Mesothelial cell of epicardium (in vitro differentiated cells): ENCODE measurements around the gene AXIN1. TPM values are rescaled to one million over a fixed set of nuclear protein-coding genes. Genes with fewer than 3 reads are reported as not detected.

ENCODE experiments used
- DNase-seq, 2 experiments: peaks; one replicate each; pipeline ENCODE4 v3.0.0; 2021; ENCODE audit warnings: low spot score in 2 of 2; ENCODE audit not compliant: unreplicated experiment in 2 of 2
- H3K27ac Mint-ChIP-seq: 2 replicates; pipeline ENCODE4 v1.8.0; 2021; ENCODE audit warnings: mixed read lengths
- H3K27me3 Mint-ChIP-seq: 2 replicates; pipeline ENCODE4 v1.8.0; 2021; ENCODE audit warnings: low read depth, mixed read lengths
- H3K36me3 Mint-ChIP-seq: 2 replicates; pipeline ENCODE4 v1.8.0; 2021; ENCODE audit warnings: mixed read lengths
- H3K4me1 Mint-ChIP-seq: 2 replicates; pipeline ENCODE4 v1.8.0; 2021; ENCODE audit warnings: mixed read lengths
- H3K4me3 Mint-ChIP-seq: 2 replicates; pipeline ENCODE4 v1.8.0; 2021; ENCODE audit warnings: mild to moderate bottlenecking, moderate library complexity, mixed read lengths
- H3K9me3 Mint-ChIP-seq: 2 replicates; pipeline ENCODE4 v1.8.0; 2021; ENCODE audit warnings: mixed read lengths
- CTCF ChIP-seq: fragments of 200-600 bp; sonication (generic); IDR thresholded peaks from one replicate; pipeline ENCODE4 v1.5.0; 2021; ENCODE audit warnings: antibody characterized with exemption; ENCODE audit not compliant: unreplicated experiment
- total RNA-seq: library from RNA; stranded (reverse); gene quantifications from 3 replicates; pipeline ENCODE4 v1.2.1, GENCODE V29; 2021

The AXIN1 gene
- total RNA-seq, 1 donor from 2014 or later = 33.2 TPM

GRCh38 chr16:360698-361336 lies 8.3 kb upstream of the AXIN1 start:
- Mint-ChIP-seq H3K27ac (no peak overlapping the region), H3K36me3 (no peaks in the 10 kb centered on the region), H3K9me3 (no peaks in the 10 kb centered on the region), H3K4me1 (peaks cover 4% of the 10 kb centered on the region), H3K27me3 (peaks cover 2% of the 10 kb centered on the region), H3K4me3 (no peak overlapping the region)
- DNase-seq = no peak
- TF ChIP-seq CTCF = no peak

DNA sequence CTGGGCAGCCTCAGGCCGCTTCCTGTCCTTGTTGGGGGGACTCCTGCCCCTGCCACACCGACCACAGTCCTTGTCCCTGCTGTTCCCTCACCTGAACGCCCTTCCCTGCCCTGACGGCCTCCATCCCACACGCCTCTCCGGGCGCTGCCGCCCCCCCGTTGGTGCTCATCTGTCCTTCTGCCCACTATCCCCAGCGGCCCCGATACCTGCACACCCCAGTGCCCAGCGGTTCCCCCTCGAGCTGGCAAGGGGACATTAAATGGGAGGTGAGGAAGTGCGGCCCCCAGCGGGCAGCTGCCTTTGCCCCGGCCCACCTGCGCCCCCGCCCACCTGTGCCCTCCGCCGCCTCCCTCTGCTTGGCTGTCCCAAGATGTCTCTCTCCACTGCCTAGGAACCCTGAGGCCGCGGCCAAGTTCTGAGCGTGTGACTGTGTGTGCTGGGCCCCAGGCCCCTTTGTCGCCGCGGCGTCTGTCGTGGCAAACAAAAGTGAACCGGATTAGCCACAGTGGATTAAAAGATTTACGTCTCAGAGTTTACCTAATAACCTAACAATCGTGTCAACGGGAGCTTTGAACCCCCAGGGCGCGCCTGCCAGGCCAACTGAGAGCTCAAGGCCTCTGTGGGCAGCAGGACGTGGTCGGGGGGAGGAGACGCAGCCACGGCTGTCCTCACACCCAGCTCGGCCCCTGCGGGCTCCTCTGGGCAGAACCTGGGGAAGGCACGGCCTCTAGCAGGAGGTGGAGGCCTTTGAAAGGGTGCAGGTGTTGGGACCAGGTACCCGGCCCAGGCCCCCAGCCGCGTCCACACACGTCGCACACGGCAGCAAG lies 7.6 kb upstream of the AXIN1 start:
- no peak overlapping the region for H3K27ac Mint-ChIP-seq

DNA sequence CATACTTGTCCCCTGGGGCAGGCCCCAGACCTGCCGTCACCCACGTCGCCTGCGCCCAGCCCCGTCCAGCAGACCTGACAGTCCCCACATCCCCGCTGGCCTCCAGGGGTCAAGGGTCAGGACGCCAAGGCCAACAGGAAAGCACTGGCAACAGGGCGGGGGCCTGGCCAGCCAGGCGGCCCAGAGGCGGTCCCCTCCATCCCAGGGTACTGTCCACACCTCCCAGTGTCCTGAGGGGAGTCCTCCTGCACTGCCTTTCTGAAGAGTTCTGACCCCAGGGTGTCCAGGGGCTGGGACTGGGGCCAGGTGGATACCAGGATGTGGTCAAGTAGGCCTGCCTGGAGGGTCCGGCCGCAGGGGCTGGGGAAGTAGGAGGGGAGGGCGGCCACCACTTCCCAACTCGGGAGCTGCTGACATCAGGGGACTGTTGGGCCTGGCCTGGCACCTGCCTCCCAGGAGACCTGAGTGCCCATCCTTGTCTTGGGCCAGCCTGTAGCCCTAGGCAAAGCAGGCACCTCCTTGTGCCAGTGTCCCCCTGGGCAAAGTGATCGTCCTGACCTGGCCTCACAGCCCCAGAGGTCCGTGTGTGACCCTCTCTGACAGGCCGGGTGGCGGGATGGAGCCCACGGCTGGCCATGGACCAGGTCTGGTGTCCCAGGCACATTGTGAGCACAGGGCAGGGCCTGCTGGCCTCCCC lies 6.7 kb upstream of the AXIN1 start:
- no peak for DNase-seq
- Mint-ChIP-seq H3K27me3 (peaks cover 2% of the 10 kb centered on the region), H3K9me3 (no peaks in the 10 kb centered on the region), H3K27ac (no peak overlapping the region), H3K36me3 (no peaks in the 10 kb centered on the region), H3K4me3 (no peak overlapping the region), H3K4me1 (peaks cover 4% of the 10 kb centered on the region)
- no peak for TF ChIP-seq CTCF

More for the DNA sequence above, 7.6 kb upstream of the AXIN1 start:
- DNase-seq = no peak
- no peak for TF ChIP-seq CTCF
- Mint-ChIP-seq H3K36me3 (no peaks in the 10 kb centered on the region), H3K4me3 (no peak overlapping the region), H3K4me1 (peaks cover 4% of the 10 kb centered on the region), H3K27me3 (peaks cover 2% of the 10 kb centered on the region), H3K9me3 (no peaks in the 10 kb centered on the region)

GRCh38 chr16:356741-357140 lies 4.2 kb upstream of the AXIN1 start:
- no peaks in the 10 kb centered on the region for H3K4me1 Mint-ChIP-seq
- H3K27ac Mint-ChIP-seq = no peak overlapping the region
- TF ChIP-seq CTCF = no peak
- H3K36me3 Mint-ChIP-seq = no peaks in the 10 kb centered on the region
- DNase-seq = no peak
- no peak overlapping the region for H3K4me3 Mint-ChIP-seq
- no peaks in the 10 kb centered on the region for H3K27me3 Mint-ChIP-seq
- no peaks in the 10 kb centered on the region for H3K9me3 Mint-ChIP-seq

- Mint-ChIP-seq H3K4me3 (no peak overlapping the region), H3K36me3 (peaks cover 4% of the 10 kb centered on the region), H3K9me3 (no peaks in the 10 kb centered on the region), H3K27ac (no peak overlapping the region), H3K4me1 (peaks cover 9% of the 10 kb centered on the region), H3K27me3 (no peaks in the 10 kb centered on the region)
- no peak for TF ChIP-seq CTCF
- no peak for DNase-seq
Observed at GRCh38 chr16:354971-355461, 2.5 kb upstream of the AXIN1 start.
